Retina (tissue), 1 donor: Measurements from ENCODE around the gene SLC8A1.

Experiments
- DNase-seq: peaks from one replicate; pipeline ENCODE4 v3.0.0-alpha.2; 2016

Gene SLC8A1

GRCh38 chr2:40178171-40178778 is 273.6 kb downstream of the SLC8A1 start:
- DNase-seq, result no peak

GRCh38 chr2:40177366-40177765 is 274.5 kb downstream of the SLC8A1 start:
- no peak for DNase-seq

- DNase-seq, result no peak
These were observed 278.6 kb downstream of the SLC8A1 start for GRCh38 chr2:40173276-40173675.

- DNase-seq, result no peak
These were observed 282.0 kb downstream of the SLC8A1 start for GRCh38 chr2:40169856-40170255.

- DNase-seq, result no peak
These were observed 282.5 kb downstream of the SLC8A1 start for GRCh38 chr2:40169430-40169829.

GRCh38 chr2:40168546-40168945 is 283.3 kb downstream of the SLC8A1 start:
- no peak for DNase-seq

GRCh38 chr2:40168032-40168431 is 283.9 kb downstream of the SLC8A1 start:
- DNase-seq, result no peak

- DNase-seq, result no peak
These were observed 285.9 kb downstream of the SLC8A1 start for GRCh38 chr2:40166006-40166405.

GRCh38 chr2:40165509-40165844 is 286.4 kb downstream of the SLC8A1 start:
- no peak for DNase-seq

- no peak for DNase-seq
These were observed 287.0 kb downstream of the SLC8A1 start for GRCh38 chr2:40164736-40165508.

- no peak for DNase-seq
These were observed 289.9 kb downstream of the SLC8A1 start for GRCh38 chr2:40161986-40162385.

GRCh38 chr2:40160751-40161218 is 291.1 kb downstream of the SLC8A1 start:
- DNase-seq, result no peak

GRCh38 chr2:40159333-40159732 is 292.6 kb downstream of the SLC8A1 start:
- no peak for DNase-seq

- DNase-seq, result no peak
These were observed 293.1 kb downstream of the SLC8A1 start for GRCh38 chr2:40158781-40159180.

GRCh38 chr2:40155728-40156127 is 296.2 kb downstream of the SLC8A1 start:
- no peak for DNase-seq

- DNase-seq, result no peak
These were observed 301.6 kb downstream of the SLC8A1 start for GRCh38 chr2:40150266-40150665.

GRCh38 chr2:40148334-40148733 is 303.6 kb downstream of the SLC8A1 start:
- no peak for DNase-seq

GRCh38 chr2:40147360-40147759 is 304.5 kb downstream of the SLC8A1 start:
- no peak for DNase-seq

- no peak for DNase-seq
These were observed 307.9 kb downstream of the SLC8A1 start for GRCh38 chr2:40144022-40144421.

- DNase-seq, result no peak
These were observed 313.6 kb downstream of the SLC8A1 start for GRCh38 chr2:40138314-40138713.

- DNase-seq, result no peak
These were observed 320.7 kb downstream of the SLC8A1 start for GRCh38 chr2:40131081-40131704.

- DNase-seq, result no peak
These were observed 321.5 kb downstream of the SLC8A1 start for GRCh38 chr2:40130251-40130994.

GRCh38 chr2:40129725-40130124 is 322.2 kb downstream of the SLC8A1 start:
- DNase-seq, result no peak
